ENCODE measurements around the gene ANO8. TPM values are rescaled to one million over a fixed set of nuclear protein-coding genes. Genes with fewer than 3 reads are reported as not detected.
"Not testable (repeated sequence)": the region's sequence is repeated elsewhere in the genome, so short reads cannot be mapped to it uniquely, and the experiment has no call there.

Gene ANO8
- total RNA-seq, result 10 to 100 TPM; 11.1 to 13.7 TPM

- ATAC-seq (replicated peaks in 1 of 2), result peak; percentile 63
- Mint-ChIP-seq H3K27ac (peak within 1 kb of the TSS; percentile 0), H3K4me1 (ENCODE audit: low read depth) (peaks cover 34% of the 10 kb centered on the region), H3K36me3 (ENCODE audit: insufficient read depth in 2 of 2) (peaks cover 0 to 5% of the 10 kb centered on the region in 2 donors), H3K9me3 (peaks cover 0 to 2% of the 10 kb centered on the region in 2 donors), H3K4me3 (peak within 1 kb of the TSS; percentile 84 to 100), H3K27me3 (ENCODE audit: low read depth) (peaks cover 13% of the 10 kb centered on the region)
- peak; percentile 95 to 98 for DNase-seq
Measured at GRCh38 chr19:17334414-17335409, at the start of gene ANO8. Gene ANO8, minus strand, starts transcription at chr19:17334855. Its CDS starts 185 bp downstream, at chr19:17334670.

- H3K27me3 Mint-ChIP-seq (ENCODE audit: low read depth), result peaks cover 7% of the 10 kb centered on the region
- no peaks in the 10 kb centered on the region for H3K9me3 Mint-ChIP-seq
- H3K27ac Mint-ChIP-seq, result no peak overlapping the region
- no peaks in the 10 kb centered on the region for H3K36me3 Mint-ChIP-seq (ENCODE audit: insufficient read depth in 2 of 2)
- no peak overlapping the region for H3K4me3 Mint-ChIP-seq
- DNase-seq, result no peak
- peaks cover 11% of the 10 kb centered on the region for H3K4me1 Mint-ChIP-seq (ENCODE audit: low read depth)
- ATAC-seq (replicated peaks in 1 of 2), result no peak
Measured at GRCh38 chr19:17380426-17381138, 45.9 kb upstream of the ANO8 start.

DNA sequence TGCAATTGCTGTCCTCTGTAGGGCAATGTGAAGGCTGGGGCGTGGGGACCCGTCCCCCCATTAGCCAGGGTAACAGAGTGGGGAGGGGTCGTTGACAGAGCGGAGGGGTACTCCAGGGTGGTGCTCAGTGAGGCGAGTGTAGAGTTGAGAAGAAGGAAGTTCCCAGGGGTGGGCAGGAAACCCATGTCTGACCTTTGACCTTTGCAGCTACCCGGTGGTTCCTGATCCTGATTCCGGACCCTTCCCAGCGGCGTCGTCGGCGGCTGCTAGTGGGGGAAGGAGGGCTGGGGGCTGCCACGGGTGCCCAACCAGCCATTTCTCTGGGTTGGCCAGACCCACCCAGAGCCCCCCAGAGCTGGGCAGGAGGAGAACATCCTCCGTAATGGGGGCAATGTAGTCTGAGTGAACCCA lies 44.6 kb upstream of the ANO8 start:
- Mint-ChIP-seq H3K36me3 (ENCODE audit: insufficient read depth in 2 of 2) (no peaks in the 10 kb centered on the region), H3K9me3 (no peaks in the 10 kb centered on the region), H3K4me3 (no peak overlapping the region), H3K4me1 (ENCODE audit: low read depth) (peaks cover 11% of the 10 kb centered on the region), H3K27me3 (ENCODE audit: low read depth) (peaks cover 7% of the 10 kb centered on the region), H3K27ac (no peak overlapping the region)
- DNase-seq (no peak), ATAC-seq (replicated peaks in 1 of 2) (no peak)

DNA sequence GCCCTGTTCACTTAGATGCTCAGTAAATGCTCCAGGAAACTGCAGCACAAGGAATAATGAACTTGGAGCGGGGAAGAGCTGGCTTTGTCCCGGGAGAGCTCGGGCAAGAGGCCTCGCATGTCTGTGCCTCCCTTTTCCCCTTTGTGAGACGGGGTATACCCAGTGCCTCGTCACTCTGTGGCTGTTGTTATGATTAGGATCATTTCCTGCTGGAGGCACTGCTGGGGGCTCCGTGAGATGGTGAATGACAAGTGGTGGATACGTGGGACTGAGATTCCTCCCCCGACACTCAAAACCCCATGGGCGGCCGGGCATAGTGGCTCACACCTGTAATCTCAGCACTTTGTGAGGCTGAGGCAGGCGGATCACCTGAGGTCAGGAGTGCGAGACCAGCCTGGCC lies 43.6 kb upstream of the ANO8 start:
- H3K27me3 Mint-ChIP-seq (ENCODE audit: low read depth), result peaks cover 7% of the 10 kb centered on the region
- DNase-seq, result no peak
- H3K27ac Mint-ChIP-seq, result no peak overlapping the region
- ATAC-seq (replicated peaks in 1 of 2), result no peak
- peaks cover 11% of the 10 kb centered on the region for H3K4me1 Mint-ChIP-seq (ENCODE audit: low read depth)
- no peaks in the 10 kb centered on the region for H3K36me3 Mint-ChIP-seq (ENCODE audit: insufficient read depth in 2 of 2)
- H3K4me3 Mint-ChIP-seq, result no peak overlapping the region
- no peaks in the 10 kb centered on the region for H3K9me3 Mint-ChIP-seq

GRCh38 chr19:17376935-17377600 lies 42.4 kb upstream of the ANO8 start, which contains the start of gene PLVAP:
Gene PLVAP, minus strand, starts transcription at chr19:17377342. Its CDS starts 54 bp downstream, at chr19:17377288.
- H3K4me1 Mint-ChIP-seq (ENCODE audit: low read depth), result no peaks in the 10 kb centered on the region
- no peak within 1 kb of the TSS for H3K27ac Mint-ChIP-seq
- peaks cover 7% of the 10 kb centered on the region for H3K27me3 Mint-ChIP-seq (ENCODE audit: low read depth)
- no peaks in the 10 kb centered on the region for H3K36me3 Mint-ChIP-seq (ENCODE audit: insufficient read depth in 2 of 2)
- DNase-seq, result no peak
- no peak for ATAC-seq (replicated peaks in 1 of 2)
- no peaks in the 10 kb centered on the region for H3K9me3 Mint-ChIP-seq
- no peak within 1 kb of the TSS for H3K4me3 Mint-ChIP-seq

- DNase-seq (no peak), ATAC-seq (replicated peaks in 1 of 2) (no peak)
- Mint-ChIP-seq H3K27ac (no peak overlapping the region), H3K36me3 (ENCODE audit: insufficient read depth in 2 of 2) (no peaks in the 10 kb centered on the region), H3K4me1 (ENCODE audit: low read depth) (peaks cover 4% of the 10 kb centered on the region), H3K27me3 (ENCODE audit: low read depth) (peaks cover 8% of the 10 kb centered on the region), H3K4me3 (no peak overlapping the region), H3K9me3 (no peaks in the 10 kb centered on the region)
Measured at GRCh38 chr19:17370026-17370587, 35.5 kb upstream of the ANO8 start.

- H3K27ac Mint-ChIP-seq, result no peak overlapping the region
- H3K9me3 Mint-ChIP-seq, result no peaks in the 10 kb centered on the region
- DNase-seq, result no peak
- H3K27me3 Mint-ChIP-seq (ENCODE audit: low read depth), result peaks cover 5% of the 10 kb centered on the region
- H3K4me3 Mint-ChIP-seq, result no peak overlapping the region
- H3K36me3 Mint-ChIP-seq (ENCODE audit: insufficient read depth in 2 of 2), result no peaks in the 10 kb centered on the region
- H3K4me1 Mint-ChIP-seq (ENCODE audit: low read depth), result peaks cover 4% of the 10 kb centered on the region
- ATAC-seq (replicated peaks in 1 of 2), result no peak
Measured at GRCh38 chr19:17365361-17365760, 30.7 kb upstream of the ANO8 start.

GRCh38 chr19:17363852-17364605 lies 29.4 kb upstream of the ANO8 start:
- ATAC-seq (replicated peaks in 1 of 2); DNase-seq; H3K36me3 Mint-ChIP-seq (ENCODE audit: insufficient read depth in 2 of 2); H3K9me3 Mint-ChIP-seq; H3K4me3 Mint-ChIP-seq; H3K27me3 Mint-ChIP-seq (ENCODE audit: low read depth); H3K27ac Mint-ChIP-seq; H3K4me1 Mint-ChIP-seq (ENCODE audit: low read depth): not testable (repeated sequence)

GRCh38 chr19:17359905-17360800 lies 25.5 kb upstream of the ANO8 start:
- ATAC-seq (replicated peaks in 1 of 2) (no peak), DNase-seq (no peak)
- no peaks in the 10 kb centered on the region for H3K4me1 Mint-ChIP-seq (ENCODE audit: low read depth)
- no peaks in the 10 kb centered on the region for H3K36me3 Mint-ChIP-seq (ENCODE audit: insufficient read depth in 2 of 2)
- H3K27ac Mint-ChIP-seq, result peak overlapping the region; percentile 54
- no peak overlapping the region for H3K4me3 Mint-ChIP-seq
- H3K9me3 Mint-ChIP-seq, result no peaks in the 10 kb centered on the region
- H3K27me3 Mint-ChIP-seq (ENCODE audit: low read depth), result no peaks in the 10 kb centered on the region

DNA sequence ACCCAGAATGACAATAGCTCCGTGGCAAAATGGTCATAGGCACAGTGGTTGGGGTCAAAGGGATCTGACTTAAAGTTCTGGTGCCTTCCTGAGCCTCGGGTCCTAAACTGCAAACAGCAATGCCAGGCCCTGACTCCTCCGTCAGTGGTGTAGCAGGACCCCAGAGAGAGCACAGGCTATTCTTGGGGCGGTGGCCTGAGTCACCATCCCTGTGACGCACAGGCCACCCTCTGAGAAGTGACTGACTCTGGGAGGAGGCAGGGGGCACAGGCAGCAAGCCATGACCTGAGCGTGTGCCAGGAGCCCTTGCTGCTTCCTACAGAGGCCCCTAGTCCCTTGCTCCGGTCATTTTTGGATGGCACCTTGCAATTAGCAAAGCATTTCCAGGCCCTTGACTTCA lies 23.7 kb upstream of the ANO8 start:
- H3K27ac Mint-ChIP-seq, result no peak overlapping the region
- H3K9me3 Mint-ChIP-seq, result no peaks in the 10 kb centered on the region
- H3K4me1 Mint-ChIP-seq (ENCODE audit: low read depth), result no peaks in the 10 kb centered on the region
- H3K36me3 Mint-ChIP-seq (ENCODE audit: insufficient read depth in 2 of 2), result no peaks in the 10 kb centered on the region
- ATAC-seq (replicated peaks in 1 of 2) (no peak), DNase-seq (no peak)
- H3K27me3 Mint-ChIP-seq (ENCODE audit: low read depth), result peaks cover 5% of the 10 kb centered on the region
- H3K4me3 Mint-ChIP-seq, result no peak overlapping the region

DNA sequence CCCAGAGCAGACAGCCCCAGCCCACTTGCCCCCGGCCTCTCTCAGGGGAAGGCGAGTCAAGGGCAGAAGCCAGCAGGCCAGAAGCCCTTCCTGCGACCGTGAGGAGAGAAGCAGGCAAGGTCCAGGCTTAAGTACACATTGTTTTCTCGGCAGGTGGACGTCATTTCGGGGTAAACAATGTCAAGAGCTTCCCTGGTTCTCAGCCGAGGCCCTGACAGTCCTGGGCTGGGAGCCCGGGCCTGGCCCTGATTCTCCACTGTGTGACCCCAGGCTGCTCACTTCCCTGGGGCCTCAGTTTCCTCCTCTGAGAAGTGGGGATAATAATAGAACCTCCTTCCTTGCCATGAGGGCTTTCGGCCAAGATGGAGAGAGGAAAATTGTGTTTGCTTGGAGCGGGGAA lies 23.1 kb upstream of the ANO8 start:
- no peak for ATAC-seq (replicated peaks in 1 of 2)
- Mint-ChIP-seq H3K9me3 (no peaks in the 10 kb centered on the region), H3K4me1 (ENCODE audit: low read depth) (no peaks in the 10 kb centered on the region)

More for the DNA sequence above, 23.1 kb upstream of the ANO8 start:
- no peak for DNase-seq
- no peak overlapping the region for H3K4me3 Mint-ChIP-seq
- H3K27me3 Mint-ChIP-seq (ENCODE audit: low read depth), result peaks cover 12% of the 10 kb centered on the region
- H3K36me3 Mint-ChIP-seq (ENCODE audit: insufficient read depth in 2 of 2), result no peaks in the 10 kb centered on the region
- H3K27ac Mint-ChIP-seq, result no peak overlapping the region
